Neutrophil (primary cell): ENCODE data around the gene NPPB.

Experiments
- H3K27ac ChIP-seq: fragments of 200-600 bp; sonication (generic); 2 replicates; pipeline ENCODE4 v1.5.1; 2016; ENCODE audit warnings: mild to moderate bottlenecking, moderate library complexity
- H3K27me3 ChIP-seq: fragments of 200-600 bp; sonication (generic); 2 replicates; pipeline ENCODE4 v1.6.0; 2016; ENCODE audit warnings: mild to moderate bottlenecking
- H3K36me3 ChIP-seq: fragments of 200-600 bp; sonication (generic); 2 replicates; pipeline ENCODE4 v1.5.1; 2017
- H3K4me1 ChIP-seq, 2 experiments: fragments of 200-600 bp in 1 of 2; sonication (generic) in 1 of 2; 1 replicate in 1 of 2; 2 replicates in 1 of 2; pipeline versions ENCODE4 v1.5.1 to v1.6.1; 2013 to 2016; ENCODE audit warnings: low read depth in 1 of 2, low read length in 1 of 2, mild to moderate bottlenecking in 1 of 2, moderate library complexity in 1 of 2; ENCODE audit not compliant: control insufficient read depth in 1 of 2, insufficient read depth in 1 of 2
- H3K4me3 ChIP-seq, 2 experiments: fragments of 200-600 bp in 1 of 2; sonication (generic) in 1 of 2; 1 replicate in 1 of 2; 2 replicates in 1 of 2; pipeline ENCODE4 v1.5.1; 2013 to 2016; ENCODE audit warnings: low read depth in 1 of 2, low read length in 1 of 2, mild to moderate bottlenecking in 1 of 2, moderate library complexity in 1 of 2
- H3K9me3 ChIP-seq: fragments of 200-600 bp; sonication (generic); 2 replicates; pipeline ENCODE4 v1.5.1; 2016
- CTCF ChIP-seq: fragments of 200-600 bp; sonication (generic); IDR thresholded peaks from 2 replicates; pipeline ENCODE4 v1.5.1; 2016; ENCODE audit warnings: antibody characterized with exemption

Gene NPPB

GRCh38 chr1:11869104-11869503, 10.4 kb upstream of the NPPB start:
- Histone ChIP-seq H3K9me3 (no peaks in the 10 kb centered on the region), H3K4me3 (no peak overlapping the region), H3K4me1 (no peaks in the 10 kb centered on the region), H3K36me3 (no peaks in the 10 kb centered on the region), H3K27me3 (peaks cover 21% of the 10 kb centered on the region), H3K27ac (no peak overlapping the region)
- TF ChIP-seq CTCF = no peak

- Histone ChIP-seq H3K27me3 (peaks cover 21% of the 10 kb centered on the region), H3K4me1 (no peaks in the 10 kb centered on the region), H3K9me3 (no peaks in the 10 kb centered on the region), H3K36me3 (no peaks in the 10 kb centered on the region), H3K27ac (no peak overlapping the region), H3K4me3 (no peak overlapping the region)
- no peak for TF ChIP-seq CTCF
These were observed 9.7 kb upstream of the NPPB start for GRCh38 chr1:11868331-11868980.

GRCh38 chr1:11862890-11863289, 4.1 kb upstream of the NPPB start:
- Histone ChIP-seq H3K4me1 (no peaks in the 10 kb centered on the region), H3K27me3 (peaks cover 63% of the 10 kb centered on the region), H3K4me3 (no peak overlapping the region), H3K9me3 (no peaks in the 10 kb centered on the region), H3K27ac (no peak overlapping the region), H3K36me3 (no peaks in the 10 kb centered on the region)
- TF ChIP-seq CTCF = no peak

DNA sequence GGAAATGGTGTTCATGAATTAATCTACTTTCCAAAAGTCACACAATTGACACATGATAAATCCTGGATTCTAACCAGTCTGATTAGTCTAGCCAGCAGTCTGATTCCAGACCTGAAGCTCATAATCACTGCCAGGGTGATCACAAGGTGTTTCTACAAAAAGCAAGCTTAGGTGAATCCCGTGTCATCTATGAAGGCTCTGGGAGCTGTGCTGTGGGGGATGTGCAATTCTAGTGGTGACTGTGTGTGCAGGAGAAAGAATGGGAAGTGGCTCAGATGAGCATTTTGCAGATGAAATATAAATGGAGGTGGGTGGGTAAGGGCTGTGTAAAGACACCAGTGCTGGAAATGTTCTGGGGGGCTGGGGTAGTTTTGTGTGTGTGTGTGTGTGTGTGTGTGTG, 1.8 kb upstream of the NPPB start:
- H3K4me3 ChIP-seq = no peak overlapping the region
- H3K36me3 ChIP-seq = no peaks in the 10 kb centered on the region
- no peaks in the 10 kb centered on the region for H3K4me1 ChIP-seq
- no peak for TF ChIP-seq CTCF
- H3K9me3 ChIP-seq = no peaks in the 10 kb centered on the region
- peaks cover 81% of the 10 kb centered on the region for H3K27me3 ChIP-seq
- H3K27ac ChIP-seq = no peak overlapping the region

DNA sequence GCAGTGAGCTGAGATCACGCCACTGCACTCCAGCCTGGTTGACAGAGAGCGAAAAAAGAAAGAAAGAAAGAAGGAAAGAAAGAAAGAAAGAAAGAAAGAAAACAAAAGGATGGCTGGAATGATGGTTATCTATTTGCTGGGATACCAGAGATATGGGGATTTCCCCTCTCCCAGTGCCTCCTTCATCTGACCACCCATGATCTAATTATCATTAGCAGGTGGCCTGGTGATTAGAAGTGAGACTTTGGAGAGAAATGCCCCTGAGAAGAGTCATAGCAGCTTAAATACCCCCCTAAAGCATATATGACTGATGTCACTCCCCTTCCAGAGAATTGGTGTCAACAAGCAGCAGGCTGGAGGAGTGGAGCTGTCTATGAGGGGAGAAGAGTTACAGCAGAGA, 1.3 kb upstream of the NPPB start:
- no peaks in the 10 kb centered on the region for H3K9me3 ChIP-seq
- no peak overlapping the region for H3K27ac ChIP-seq
- H3K36me3 ChIP-seq = no peaks in the 10 kb centered on the region
- no peak overlapping the region for H3K4me3 ChIP-seq
- H3K4me1 ChIP-seq = no peaks in the 10 kb centered on the region
- peaks cover 79% of the 10 kb centered on the region for H3K27me3 ChIP-seq
- no peak for TF ChIP-seq CTCF
